ENCODE data around the gene BORCS6. TPM values are rescaled to one million over a fixed set of nuclear protein-coding genes. Genes with fewer than 3 reads are reported as not detected.

BORCS6 gene
- total and polyA plus RNA-seq, 2 of the 13 experiments (the other 11 are each of a cell fraction or from before 2014, with no cell fraction given): 2.0 to 5.1 TPM

- TF ChIP-seq HMGXB4 (CRISPR knock-in tag; IDR thresholded peaks at IDR 0.05; ENCODE audit: borderline replicate concordance in 1 of 2, low read depth in 1 of 2) (peak; percentile 78 to 96), GTF3A (CRISPR knock-in tag; conservative IDR thresholded peaks at IDR 0.05) (no peak), SRY (CRISPR knock-in tag; IDR thresholded peaks at IDR 0.05) (no peak; the same call in 1 of the 2 replicates), ISX (CRISPR knock-in tag; conservative IDR thresholded peaks at IDR 0.05) (peak; percentile 94), MYC (CRISPR knock-in tag; IDR thresholded peaks at IDR 0.05; ENCODE audit: borderline replicate concordance) (peak; percentile 49; the same call in 1 of the 2 replicates), CHCHD3 (CRISPR knock-in tag; IDR thresholded peaks at IDR 0.05) (peak; percentile 85; the same call in 1 of the 2 replicates), ZFP82 (CRISPR knock-in tag; IDR thresholded peaks at IDR 0.05; ENCODE audit: borderline replicate concordance) (no peak), ATF1 (CRISPR knock-in tag; IDR thresholded peaks at IDR 0.05) (peak; percentile 80), KDM2A (CRISPR knock-in tag; IDR thresholded peaks at IDR 0.05; ENCODE audit: borderline replicate concordance, low read depth) (peak; percentile 43; the same call in 1 of the 2 replicates), HNRNPLL (IDR thresholded peaks at IDR 0.05; ENCODE audit: low read depth, low read length, poor library complexity, severe bottlenecking) (no peak), ZNF788 (CRISPR knock-in tag; IDR thresholded peaks at IDR 0.05; ENCODE audit: borderline replicate concordance) (peak; percentile 82; the same call in 1 of the 2 replicates), ZNF230 (CRISPR knock-in tag; IDR thresholded peaks at IDR 0.05) (no peak), RAD21 (CRISPR knock-in tag; IDR thresholded peaks at IDR 0.05) (peak; percentile 70), POGZ (CRISPR knock-in tag; IDR thresholded peaks at IDR 0.05) (peak; percentile 55; the same call in 1 of the 2 replicates), U2AF2 (IDR thresholded peaks at IDR 0.05; ENCODE audit: low read depth, low read length) (no peak), ZNF891 (CRISPR knock-in tag; IDR thresholded peaks at IDR 0.05) (no peak), ZNF383 (CRISPR knock-in tag; IDR thresholded peaks at IDR 0.05; ENCODE audit: borderline replicate concordance) (no peak), ZNF550 (CRISPR knock-in tag; IDR thresholded peaks at IDR 0.05; ENCODE audit: borderline replicate concordance) (no peak)
- TF ChIP-seq, protein P1, sequence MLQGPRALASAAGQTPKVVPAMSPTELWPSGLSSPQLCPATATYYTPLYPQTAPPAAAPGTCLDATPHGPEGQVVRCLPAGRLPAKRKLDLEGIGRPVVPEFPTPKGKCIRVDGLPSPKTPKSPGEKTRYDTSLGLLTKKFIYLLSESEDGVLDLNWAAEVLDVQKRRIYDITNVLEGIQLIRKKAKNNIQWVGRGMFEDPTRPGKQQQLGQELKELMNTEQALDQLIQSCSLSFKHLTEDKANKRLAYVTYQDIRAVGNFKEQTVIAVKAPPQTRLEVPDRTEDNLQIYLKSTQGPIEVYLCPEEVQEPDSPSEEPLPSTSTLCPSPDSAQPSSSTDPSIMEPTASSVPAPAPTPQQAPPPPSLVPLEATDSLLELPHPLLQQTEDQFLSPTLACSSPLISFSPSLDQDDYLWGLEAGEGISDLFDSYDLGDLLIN (CRISPR knock-in tag; IDR thresholded peaks at IDR 0.05; ENCODE audit: borderline replicate concordance): peak; percentile 98; the same call in 1 of the 2 replicates
- TF ChIP-seq, protein P2, sequence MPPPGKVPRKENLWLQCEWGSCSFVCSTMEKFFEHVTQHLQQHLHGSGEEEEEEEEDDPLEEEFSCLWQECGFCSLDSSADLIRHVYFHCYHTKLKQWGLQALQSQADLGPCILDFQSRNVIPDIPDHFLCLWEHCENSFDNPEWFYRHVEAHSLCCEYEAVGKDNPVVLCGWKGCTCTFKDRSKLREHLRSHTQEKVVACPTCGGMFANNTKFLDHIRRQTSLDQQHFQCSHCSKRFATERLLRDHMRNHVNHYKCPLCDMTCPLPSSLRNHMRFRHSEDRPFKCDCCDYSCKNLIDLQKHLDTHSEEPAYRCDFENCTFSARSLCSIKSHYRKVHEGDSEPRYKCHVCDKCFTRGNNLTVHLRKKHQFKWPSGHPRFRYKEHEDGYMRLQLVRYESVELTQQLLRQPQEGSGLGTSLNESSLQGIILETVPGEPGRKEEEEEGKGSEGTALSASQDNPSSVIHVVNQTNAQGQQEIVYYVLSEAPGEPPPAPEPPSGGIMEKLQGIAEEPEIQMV (CRISPR knock-in tag; IDR thresholded peaks at IDR 0.05; ENCODE audit: low read depth): no peak; the same call in 1 of the 2 replicates
- TF ChIP-seq, protein P3, sequence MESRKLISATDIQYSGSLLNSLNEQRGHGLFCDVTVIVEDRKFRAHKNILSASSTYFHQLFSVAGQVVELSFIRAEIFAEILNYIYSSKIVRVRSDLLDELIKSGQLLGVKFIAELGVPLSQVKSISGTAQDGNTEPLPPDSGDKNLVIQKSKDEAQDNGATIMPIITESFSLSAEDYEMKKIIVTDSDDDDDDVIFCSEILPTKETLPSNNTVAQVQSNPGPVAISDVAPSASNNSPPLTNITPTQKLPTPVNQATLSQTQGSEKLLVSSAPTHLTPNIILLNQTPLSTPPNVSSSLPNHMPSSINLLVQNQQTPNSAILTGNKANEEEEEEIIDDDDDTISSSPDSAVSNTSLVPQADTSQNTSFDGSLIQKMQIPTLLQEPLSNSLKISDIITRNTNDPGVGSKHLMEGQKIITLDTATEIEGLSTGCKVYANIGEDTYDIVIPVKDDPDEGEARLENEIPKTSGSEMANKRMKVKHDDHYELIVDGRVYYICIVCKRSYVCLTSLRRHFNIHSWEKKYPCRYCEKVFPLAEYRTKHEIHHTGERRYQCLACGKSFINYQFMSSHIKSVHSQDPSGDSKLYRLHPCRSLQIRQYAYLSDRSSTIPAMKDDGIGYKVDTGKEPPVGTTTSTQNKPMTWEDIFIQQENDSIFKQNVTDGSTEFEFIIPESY (CRISPR knock-in tag; IDR thresholded peaks at IDR 0.05): peak; percentile 84
These were observed 16.7 kb downstream of the BORCS6 start (continued) for GRCh38 chr17:8173056-8173870.

All from HepG2 (cell line).